Activated naive CD4-positive, alpha-beta T cell treated with anti-CD3 and anti-CD28 coated beads for 36 hours (primary cell): ENCODE measurements around the gene PIP5KL1. TPM values are rescaled to one million over a fixed set of nuclear protein-coding genes. Genes with fewer than 3 reads are reported as not detected.

Source experiments
- CTCF ChIA-PET: fragments of 350-600 bp; sonication (Branson Sonifier 250); formaldehyde crosslinking; loops from one replicate; lab custom pipeline; 2021; ENCODE audit warnings: antibody characterized with exemption; lab: Charles Lee
- DNase-seq: peaks from one replicate; pipeline ENCODE4 v3.0.0-alpha.2; 2020
- H3K27ac Mint-ChIP-seq: one replicate; pipeline ENCODE4 v1.8.0; 2021; ENCODE audit warnings: mild to moderate bottlenecking, mixed read lengths
- H3K27me3 Mint-ChIP-seq: one replicate; pipeline ENCODE4 v1.8.0; 2021; ENCODE audit warnings: low read depth, mixed read lengths
- H3K36me3 Mint-ChIP-seq: one replicate; pipeline ENCODE4 v1.8.0; 2021; ENCODE audit warnings: low read depth, mixed read lengths
- H3K4me1 Mint-ChIP-seq: one replicate; pipeline ENCODE4 v1.8.0; 2021; ENCODE audit warnings: low read depth, mixed read lengths
- H3K4me3 Mint-ChIP-seq: one replicate; pipeline ENCODE4 v1.8.0; 2021; ENCODE audit warnings: mild to moderate bottlenecking, moderate library complexity, mixed read lengths
- H3K9me3 Mint-ChIP-seq: one replicate; pipeline ENCODE4 v1.8.0; 2021; ENCODE audit warnings: mixed read lengths
- intact Hi-C: fragments of 100-400 bp; cut with micrococcal nuclease; formaldehyde crosslinking; loops from one replicate; pipeline ENCODE4 v1.15.1; 2023
- total RNA-seq, 2 experiments: library from RNA; stranded (reverse); gene quantifications; one replicate each; pipeline ENCODE4 v1.2.3, GENCODE V29; 2021

PIP5KL1 gene
- total RNA-seq, 2 experiments from 2014 or later, result 1.1 to 1.8 TPM

- intact Hi-C loops, result loop anchor here (5.0 kb wide), 1 partner anchor 33 kb away; no protein-coding TSS in a partner anchor
- peaks cover 36% of the 10 kb centered on the region for H3K36me3 Mint-ChIP-seq
Observed at GRCh38 chr9:127974769-127975261, 44.2 kb upstream of the PIP5KL1 start.

DNA sequence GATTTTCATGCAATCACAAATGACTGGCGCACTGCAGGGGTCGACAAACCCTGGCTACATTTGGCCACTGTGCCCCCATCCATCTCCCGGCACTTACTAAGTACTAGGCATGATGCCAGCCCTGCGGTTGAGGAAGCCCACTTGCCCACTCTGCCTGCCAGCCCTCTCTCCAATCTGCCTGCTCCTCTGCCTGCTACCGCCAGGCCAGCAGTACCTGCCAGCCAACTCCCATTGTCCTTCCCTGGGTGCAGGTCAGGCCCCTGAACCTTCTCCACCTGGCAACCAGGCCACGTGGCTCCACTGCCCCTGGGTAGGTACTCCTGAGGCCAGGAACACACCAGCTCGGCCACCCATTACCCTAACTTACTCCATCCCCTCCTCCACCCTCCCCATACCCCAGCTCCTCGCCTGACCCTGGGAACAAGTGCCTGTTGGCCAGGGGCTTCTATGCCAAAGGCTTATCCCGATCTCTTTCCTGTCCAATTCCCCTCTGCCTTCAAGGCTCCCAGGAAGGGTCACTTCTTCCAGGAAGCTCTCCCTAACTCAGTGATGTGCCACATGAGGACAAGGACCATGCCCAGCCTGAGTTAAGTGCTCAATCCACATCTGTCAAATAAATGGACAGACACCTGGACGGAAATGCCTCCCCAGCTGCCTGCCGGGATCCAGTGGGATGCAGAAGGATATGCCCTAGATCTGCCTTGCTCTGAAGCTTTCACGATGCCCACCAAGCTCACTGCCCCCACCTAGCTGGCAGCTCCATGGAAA is 43.6 kb upstream of the PIP5KL1 start:
- CTCF ChIA-PET, result interaction anchor here (1.1 to 15.2 kb wide), 9 partner anchors 9 to 59 kb away, joined by 3 to 142 read pairs (median 5); no protein-coding TSS in a partner anchor
- H3K9me3 Mint-ChIP-seq, result no peaks in the 10 kb centered on the region
- intact Hi-C loops, result no loop called here
- DNase-seq, result no peak
- H3K4me1 Mint-ChIP-seq, result peaks cover 75% of the 10 kb centered on the region
- no peaks in the 10 kb centered on the region for H3K27me3 Mint-ChIP-seq
- peaks cover 31% of the 10 kb centered on the region for H3K36me3 Mint-ChIP-seq
- peak overlapping the region; percentile 94 for H3K4me3 Mint-ChIP-seq
- peak overlapping the region; percentile 87 for H3K27ac Mint-ChIP-seq

More at GRCh38 chr9:127974769-127975261, 44.2 kb upstream of the PIP5KL1 start:
- CTCF ChIA-PET, result interaction anchor here (1.1 to 15.2 kb wide), 9 partner anchors 9 to 59 kb away, joined by 3 to 142 read pairs (median 5); no protein-coding TSS in a partner anchor
- DNase-seq, result no peak
- H3K27ac Mint-ChIP-seq, result peak overlapping the region; percentile 87
- no peaks in the 10 kb centered on the region for H3K9me3 Mint-ChIP-seq
- peak overlapping the region; percentile 94 for H3K4me3 Mint-ChIP-seq
- no peaks in the 10 kb centered on the region for H3K27me3 Mint-ChIP-seq
- H3K4me1 Mint-ChIP-seq, result peaks cover 69% of the 10 kb centered on the region

GRCh38 chr9:127973169-127974000 is 42.8 kb upstream of the PIP5KL1 start:
- Mint-ChIP-seq H3K27me3 (no peaks in the 10 kb centered on the region), H3K36me3 (peaks cover 32% of the 10 kb centered on the region), H3K4me3 (peak overlapping the region; percentile 94), H3K27ac (peak overlapping the region; percentile 87), H3K9me3 (no peaks in the 10 kb centered on the region), H3K4me1 (peaks cover 83% of the 10 kb centered on the region)
- CTCF ChIA-PET, result interaction anchor here (1.1 to 15.2 kb wide), 7 partner anchors 8 to 60 kb away, joined by 3 to 142 read pairs (median 7); no protein-coding TSS in a partner anchor
- DNase-seq, result no peak
- intact Hi-C loops, result no loop called here

DNA sequence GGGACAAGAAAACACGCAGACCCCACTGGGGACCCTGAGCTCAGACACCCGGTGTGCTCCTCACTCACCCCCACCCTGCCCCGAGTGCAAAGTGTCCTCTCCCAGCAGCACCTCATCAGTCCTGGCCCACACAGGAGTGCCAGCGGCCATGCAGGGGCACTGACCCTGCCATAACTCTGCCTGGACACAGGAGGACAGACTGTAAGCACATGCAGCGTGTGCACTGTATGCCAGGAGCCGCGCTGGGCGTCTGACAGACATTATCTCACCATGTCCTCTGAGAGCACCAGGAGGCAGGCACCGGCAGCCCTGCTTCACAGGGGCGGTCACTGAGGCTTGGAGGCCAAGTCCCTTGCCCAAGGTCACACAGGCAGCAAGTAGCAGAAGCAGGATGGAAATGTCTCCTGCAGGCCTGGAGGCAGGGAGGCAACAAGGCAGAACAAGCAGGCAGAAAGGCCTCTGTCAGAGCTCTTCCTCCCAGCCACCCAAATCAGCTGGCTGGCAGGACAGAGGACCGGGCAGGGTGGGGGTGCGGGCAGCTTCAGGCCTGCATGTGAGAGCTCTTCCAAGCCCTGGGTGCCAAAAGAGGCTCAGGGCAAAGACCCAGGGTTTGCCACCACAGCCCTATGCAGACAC is 41.8 kb upstream of the PIP5KL1 start:
- Mint-ChIP-seq H3K36me3 (peaks cover 24% of the 10 kb centered on the region), H3K9me3 (no peaks in the 10 kb centered on the region), H3K27ac (peak overlapping the region; percentile 87), H3K27me3 (no peaks in the 10 kb centered on the region), H3K4me3 (peak overlapping the region; percentile 94), H3K4me1 (peaks cover 94% of the 10 kb centered on the region)
- intact Hi-C loops, result no loop called here
- CTCF ChIA-PET, result interaction anchor here (1.1 to 15.2 kb wide), 6 partner anchors 15 to 61 kb away, joined by 3 to 142 read pairs (median 42); no protein-coding TSS in a partner anchor
- no peak for DNase-seq

DNA sequence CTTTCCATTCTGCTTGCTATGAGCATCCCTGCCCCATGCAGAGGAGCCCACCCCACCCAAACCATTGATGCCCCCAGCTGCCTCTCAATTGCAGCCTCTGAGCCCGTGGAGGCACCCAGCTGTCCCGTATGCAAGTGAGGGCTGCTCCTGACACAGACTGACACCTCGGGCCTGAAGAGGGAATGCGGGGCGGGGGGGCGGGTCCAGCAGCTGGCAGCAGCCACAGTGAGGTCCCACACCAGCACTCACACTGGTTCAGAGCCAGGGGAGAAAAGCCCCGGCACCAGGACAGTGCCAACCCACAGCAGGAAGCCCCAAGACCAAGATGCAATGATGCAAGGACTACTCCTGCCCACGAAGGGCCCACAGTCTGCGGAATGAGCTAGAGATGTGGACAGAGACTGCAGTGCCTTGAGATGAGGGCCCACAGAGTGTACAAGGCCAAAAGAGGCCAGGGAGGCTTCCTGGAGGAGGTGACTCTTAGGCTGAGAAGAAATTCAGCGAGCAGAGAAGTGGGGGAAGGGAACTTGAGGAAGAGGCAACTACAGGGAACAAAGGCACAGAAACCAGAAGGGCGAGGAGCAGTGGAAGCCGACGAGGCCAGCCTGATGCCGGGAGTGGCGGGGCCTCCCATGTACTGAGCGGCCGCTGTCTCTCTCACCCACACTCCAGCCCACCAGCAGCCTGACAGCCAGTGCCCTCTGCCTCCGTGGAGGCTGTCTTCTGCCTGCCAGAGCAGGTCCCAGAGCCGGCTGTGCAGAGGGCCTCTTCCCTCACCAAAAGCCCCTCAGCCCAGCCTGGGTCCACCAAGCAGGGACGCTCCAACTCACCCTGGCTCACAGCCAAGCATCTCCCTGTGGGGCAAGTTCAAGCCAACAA is 41.0 kb upstream of the PIP5KL1 start:
- intact Hi-C loops, result loop anchor here (2.0 kb wide), 2 partner anchors 35 to 305 kb away; partner anchors contain the start of genes GOLGA2 and SWI5
- Mint-ChIP-seq H3K36me3 (peaks cover 22% of the 10 kb centered on the region), H3K27ac (peak overlapping the region; percentile 99), H3K4me1 (peaks cover 96% of the 10 kb centered on the region), H3K4me3 (peak overlapping the region; percentile 94), H3K9me3 (no peaks in the 10 kb centered on the region), H3K27me3 (no peaks in the 10 kb centered on the region)
- CTCF ChIA-PET, result interaction anchor here (1.1 to 15.2 kb wide), 6 partner anchors 14 to 62 kb away, joined by 3 to 142 read pairs (median 8); no protein-coding TSS in a partner anchor
- peak; percentile 48 for DNase-seq

DNA sequence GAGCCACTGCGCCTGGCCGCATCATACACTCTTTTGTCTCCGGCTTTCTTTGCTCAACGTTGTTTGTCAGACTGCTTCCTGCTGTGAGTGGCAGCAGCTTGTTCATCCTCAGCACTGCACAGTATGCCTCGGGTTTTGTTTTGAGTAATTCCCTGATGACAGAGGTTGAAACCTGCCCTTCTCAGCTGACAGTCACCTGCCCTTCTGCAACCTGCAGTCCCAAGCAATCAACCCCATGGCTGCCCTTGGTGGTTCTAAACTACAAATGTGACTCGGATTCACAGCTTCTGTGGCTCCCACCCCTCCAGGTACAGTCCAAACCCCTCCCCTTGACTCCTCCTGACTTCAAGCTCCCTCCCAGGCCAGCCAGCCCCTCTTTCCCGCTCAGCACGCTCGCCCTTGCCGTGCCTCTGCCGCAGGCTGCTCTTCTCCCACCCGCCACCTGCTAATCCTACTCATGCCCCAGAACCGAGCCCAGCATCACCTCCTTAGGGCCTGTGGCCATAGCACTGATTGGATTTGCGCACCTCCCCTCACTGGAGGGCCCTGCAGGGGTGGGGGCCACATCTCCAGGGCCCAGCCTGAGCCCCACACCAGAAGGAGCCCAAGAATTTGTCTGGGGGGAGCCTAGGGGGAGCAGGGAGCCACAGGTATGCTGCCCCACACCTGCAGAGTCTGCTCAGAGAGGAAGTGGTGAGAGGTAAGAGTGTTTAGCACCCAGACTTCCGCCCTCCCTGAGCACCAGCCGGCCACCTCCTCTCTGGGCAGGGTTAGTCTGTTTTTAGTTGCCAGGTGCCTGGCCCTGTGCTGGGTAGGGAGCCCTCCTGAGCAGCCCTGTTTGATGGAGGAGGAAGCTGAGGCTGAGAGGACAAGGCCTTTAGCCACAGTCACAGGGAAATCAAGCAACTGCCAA is 40.1 kb upstream of the PIP5KL1 start:
- peaks cover 16% of the 10 kb centered on the region for H3K36me3 Mint-ChIP-seq
- DNase-seq, result peak; percentile 93
- H3K4me1 Mint-ChIP-seq, result peaks cover 96% of the 10 kb centered on the region
- peak overlapping the region; percentile 72 for H3K4me3 Mint-ChIP-seq
- no peaks in the 10 kb centered on the region for H3K27me3 Mint-ChIP-seq
- H3K9me3 Mint-ChIP-seq, result no peaks in the 10 kb centered on the region
- H3K27ac Mint-ChIP-seq, result peak overlapping the region; percentile 99
- CTCF ChIA-PET, result interaction anchor here (1.0 to 15.2 kb wide), 8 partner anchors 9 to 63 kb away, joined by 3 to 142 read pairs (median 6); no protein-coding TSS in a partner anchor
- intact Hi-C loops, result loop anchor here (1.0 to 2.0 kb wide), 7 partner anchors 11 to 306 kb away; partner anchors contain the start of genes GOLGA2 and SWI5

GRCh38 chr9:127968700-127969383 is 38.3 kb upstream of the PIP5KL1 start:
- peak overlapping the region; percentile 99 for H3K27ac Mint-ChIP-seq
- CTCF ChIA-PET, result interaction anchor here (2.9 to 15.2 kb wide), 2 partner anchors 58 to 65 kb away, joined by 8 to 142 read pairs; no protein-coding TSS in a partner anchor

GRCh38 chr9:127968042-127968441 is 37.5 kb upstream of the PIP5KL1 start:
- Mint-ChIP-seq H3K27me3 (no peaks in the 10 kb centered on the region), H3K4me3 (peak overlapping the region; percentile 72), H3K4me1 (peaks cover 97% of the 10 kb centered on the region), H3K9me3 (no peaks in the 10 kb centered on the region), H3K36me3 (peaks cover 20% of the 10 kb centered on the region), H3K27ac (peak overlapping the region; percentile 99)
- DNase-seq, result peak; percentile 83
- intact Hi-C loops, result no loop called here
- CTCF ChIA-PET, result interaction anchor here (1.5 kb wide), 1 partner anchor 26 kb away, joined by 5 read pairs; no protein-coding TSS in a partner anchor

More at GRCh38 chr9:127968700-127969383, 38.3 kb upstream of the PIP5KL1 start:
- DNase-seq, result peak; percentile 68
- Mint-ChIP-seq H3K4me3 (peak overlapping the region; percentile 72), H3K27me3 (no peaks in the 10 kb centered on the region), H3K9me3 (no peaks in the 10 kb centered on the region), H3K4me1 (peaks cover 96% of the 10 kb centered on the region), H3K36me3 (peaks cover 16% of the 10 kb centered on the region)
- intact Hi-C loops, result no loop called here

- intact Hi-C loops, result no loop called here
- H3K27me3 Mint-ChIP-seq, result no peaks in the 10 kb centered on the region
- H3K27ac Mint-ChIP-seq, result peak overlapping the region; percentile 99
- CTCF ChIA-PET, result interaction anchor here (0.7 to 1.8 kb wide), 3 partner anchors 14 to 67 kb away, joined by 3 to 9 read pairs (median 5); no protein-coding TSS in a partner anchor
- H3K4me1 Mint-ChIP-seq, result peaks cover 97% of the 10 kb centered on the region
- peaks cover 18% of the 10 kb centered on the region for H3K36me3 Mint-ChIP-seq
- H3K4me3 Mint-ChIP-seq, result peak overlapping the region; percentile 35
- H3K9me3 Mint-ChIP-seq, result no peaks in the 10 kb centered on the region
- no peak for DNase-seq
Observed at GRCh38 chr9:127967151-127967809, 36.7 kb upstream of the PIP5KL1 start.
